Left kidney (tissue), 2 donors: ENCODE measurements around the gene MACROD2. TPM values are rescaled to one million over a fixed set of nuclear protein-coding genes. Genes with fewer than 3 reads are reported as not detected.

Experiments
- DNase-seq: peaks from one replicate; pipeline ENCODE4 v3.0.0-alpha.2; 2013
- polyA plus RNA-seq: library from polyadenylated mRNA; unstranded; fragments of 120-200 nt; gene quantifications from one replicate; pipeline ENCODE4 v1.2.1, GENCODE V29; 2013; ENCODE audit not compliant: insufficient read length

Gene MACROD2
- polyA plus RNA-seq, 1 donor = 17.2 TPM

DNA sequence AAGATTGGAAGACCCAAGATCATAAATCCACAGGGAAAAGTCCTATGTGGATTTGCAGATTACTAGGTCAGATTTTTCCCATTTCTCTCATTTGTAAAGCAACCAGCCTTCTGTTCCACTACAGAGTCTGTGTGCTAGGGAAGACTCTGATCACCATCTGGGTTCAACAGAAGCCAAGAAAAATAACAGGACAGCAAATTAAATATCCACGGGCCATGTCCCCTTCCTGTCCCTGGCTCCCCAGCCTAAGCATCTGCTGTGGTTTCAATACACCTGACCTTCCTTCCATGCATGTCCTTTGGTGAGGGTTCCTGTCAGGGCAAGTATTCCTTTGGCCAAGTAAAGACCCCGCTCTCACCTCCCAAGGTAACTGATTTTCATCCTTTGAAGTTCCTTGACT is 2019.1 kb downstream of the MACROD2 start:
- no peak for DNase-seq

- no peak for DNase-seq
These were observed 2022.3 kb downstream of the MACROD2 start for GRCh38 chr20:16017656-16018055.

DNA sequence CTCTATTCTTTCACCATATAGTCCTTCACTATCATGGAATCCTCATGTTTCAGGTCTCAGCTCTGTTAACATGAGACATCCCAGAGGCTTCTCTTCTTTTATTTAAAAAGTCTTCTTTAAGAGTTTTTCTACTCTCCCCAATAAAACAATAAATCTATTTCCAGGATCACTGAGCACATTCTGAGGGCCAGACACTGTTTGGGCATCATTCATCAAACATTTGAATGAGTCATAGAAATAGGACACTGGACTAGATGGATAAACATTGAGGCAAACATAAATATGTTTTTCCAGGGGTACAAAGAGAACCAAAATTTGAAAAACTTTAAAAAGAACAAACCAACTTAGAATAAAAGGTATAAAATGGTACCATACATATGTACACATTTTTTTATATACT is 2023.6 kb downstream of the MACROD2 start:
- DNase-seq = no peak

GRCh38 chr20:16020971-16021370 is 2025.7 kb downstream of the MACROD2 start:
- no peak for DNase-seq

- no peak for DNase-seq
These were observed 2029.8 kb downstream of the MACROD2 start for GRCh38 chr20:16025084-16025483.

DNA sequence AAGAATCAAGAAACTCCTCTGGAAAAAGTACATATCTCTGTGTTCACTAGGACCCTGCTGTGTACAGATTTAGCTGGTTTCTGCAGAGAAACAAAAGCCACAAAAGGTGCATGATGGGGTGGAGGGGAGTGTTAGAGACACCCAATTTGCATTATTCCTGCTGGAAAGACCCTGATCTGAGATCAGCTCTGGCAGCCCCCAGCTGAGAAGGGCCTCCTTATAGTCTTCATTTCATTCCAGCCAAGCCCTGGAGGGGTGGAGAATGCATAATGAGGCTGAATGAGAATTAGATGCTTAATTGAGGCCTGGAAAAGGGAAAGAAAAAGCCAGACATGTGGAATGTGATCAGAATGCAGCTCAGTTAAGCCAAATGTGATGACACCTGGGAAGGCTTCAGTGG is 2032.4 kb downstream of the MACROD2 start:
- DNase-seq = no peak

- DNase-seq = no peak
These were observed 2033.6 kb downstream of the MACROD2 start for GRCh38 chr20:16028923-16029322.

DNA sequence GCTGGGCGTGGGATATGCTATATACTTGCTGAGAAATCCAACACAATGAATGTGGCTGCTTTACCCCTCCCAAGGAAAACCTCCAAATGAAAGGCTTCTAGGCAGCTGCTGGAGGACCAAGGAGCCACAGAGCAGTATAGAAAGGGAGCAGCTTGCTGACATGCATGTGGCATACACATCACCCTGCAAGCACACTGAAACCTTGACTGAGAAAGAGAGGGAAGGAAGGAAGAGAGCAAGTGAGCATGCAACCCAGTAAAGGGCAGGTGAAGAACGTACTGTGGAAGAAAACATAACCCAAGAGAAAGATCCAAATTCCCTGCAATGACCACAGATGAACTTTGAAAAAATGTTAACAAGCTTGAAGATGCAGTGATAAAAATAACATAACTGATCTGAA is 2034.9 kb downstream of the MACROD2 start:
- no peak for DNase-seq

GRCh38 chr20:16035576-16035975 is 2040.3 kb downstream of the MACROD2 start:
- no peak for DNase-seq

DNA sequence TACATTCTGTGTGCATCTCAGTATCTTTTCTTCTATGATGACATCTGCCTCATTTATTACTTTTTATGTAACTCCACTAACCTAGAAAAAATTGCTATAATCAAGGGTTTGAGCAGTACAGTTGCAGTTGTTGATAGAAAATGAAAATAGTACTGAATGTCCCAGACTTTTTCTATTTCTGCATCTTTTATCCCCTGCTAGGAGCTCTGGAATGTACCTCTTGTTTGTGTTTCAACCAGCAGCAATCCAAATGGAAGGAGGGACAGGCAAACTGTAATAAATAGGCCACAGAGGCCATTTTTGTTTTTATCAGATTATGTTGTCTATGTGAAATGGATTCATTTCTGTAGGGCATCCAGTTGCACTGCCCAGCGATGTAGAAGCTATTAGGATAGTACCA is 2041.0 kb downstream of the MACROD2 start:
- no peak for DNase-seq

- no peak for DNase-seq
These were observed 2045.4 kb downstream of the MACROD2 start for GRCh38 chr20:16040742-16041141.

- DNase-seq = no peak
These were observed 2047.4 kb downstream of the MACROD2 start for GRCh38 chr20:16042731-16043130.

- DNase-seq = no peak
These were observed 2048.6 kb downstream of the MACROD2 start for GRCh38 chr20:16043931-16044330.

- DNase-seq = no peak
These were observed 2053.6 kb downstream of the MACROD2 start for GRCh38 chr20:16048876-16049275.

GRCh38 chr20:16049529-16050093 is 2054.3 kb downstream of the MACROD2 start:
- no peak for DNase-seq

- no peak for DNase-seq
These were observed 2055.1 kb downstream of the MACROD2 start for GRCh38 chr20:16050366-16050765.

DNA sequence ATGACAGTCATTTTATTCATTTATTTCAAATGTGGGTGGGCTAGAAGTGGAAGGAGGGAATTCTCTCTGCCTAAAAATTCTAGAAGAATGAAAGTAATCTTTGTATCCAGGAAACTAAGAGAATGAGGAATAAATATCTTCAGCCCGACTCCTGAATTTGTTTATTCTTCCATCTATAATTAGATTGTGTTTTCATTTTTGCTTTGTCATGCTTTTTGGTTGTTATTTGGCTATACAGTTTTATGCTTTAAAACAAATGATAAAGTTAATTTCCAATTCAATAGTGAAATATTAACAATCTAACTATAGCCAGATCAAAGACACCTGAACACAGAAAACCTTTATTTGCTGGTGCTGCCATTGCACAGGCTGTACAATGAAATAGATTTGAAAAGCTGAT is 2056.7 kb downstream of the MACROD2 start:
- DNase-seq = no peak

- DNase-seq = no peak
These were observed 2057.1 kb downstream of the MACROD2 start for GRCh38 chr20:16052456-16052855.

DNA sequence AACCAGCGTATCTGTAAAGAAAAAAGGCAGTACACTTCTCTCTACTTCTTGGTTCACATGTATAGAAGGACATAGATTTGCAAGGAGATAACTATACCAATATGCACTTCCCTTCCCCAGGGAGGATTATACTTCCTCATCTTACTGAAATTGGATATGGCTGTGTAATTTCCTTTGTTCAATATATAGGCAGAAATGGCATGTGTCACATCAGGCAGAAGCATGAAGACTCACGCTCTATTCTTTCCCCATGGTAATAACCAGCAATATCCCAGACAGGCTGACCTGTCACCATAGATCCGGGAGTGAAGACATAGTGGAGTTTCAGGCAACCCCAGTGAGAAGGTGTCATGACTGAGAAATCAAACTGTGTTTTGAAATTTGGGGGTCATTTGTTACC is 2059.7 kb downstream of the MACROD2 start:
- no peak for DNase-seq

- DNase-seq = no peak
These were observed 2062.3 kb downstream of the MACROD2 start for GRCh38 chr20:16057651-16058050.

DNA sequence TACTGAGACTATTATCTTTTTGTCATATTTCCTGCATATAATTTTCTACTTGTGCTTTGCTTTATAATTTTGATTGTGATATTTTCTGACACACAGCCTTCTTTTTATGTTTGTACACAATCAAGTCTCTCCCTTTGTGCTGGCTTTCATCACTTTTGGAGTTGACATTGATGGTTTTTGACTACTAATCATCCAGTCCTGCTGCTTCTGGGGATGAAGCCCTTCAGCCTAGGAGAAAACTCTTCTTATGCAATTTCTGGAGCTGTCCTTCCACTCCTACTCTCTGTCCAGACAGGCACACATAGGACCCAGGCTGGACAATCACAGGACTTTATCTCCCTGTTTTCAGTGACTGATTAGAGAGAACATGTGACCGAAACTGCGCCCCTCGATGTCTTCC is 2063.0 kb downstream of the MACROD2 start:
- DNase-seq = no peak

DNA sequence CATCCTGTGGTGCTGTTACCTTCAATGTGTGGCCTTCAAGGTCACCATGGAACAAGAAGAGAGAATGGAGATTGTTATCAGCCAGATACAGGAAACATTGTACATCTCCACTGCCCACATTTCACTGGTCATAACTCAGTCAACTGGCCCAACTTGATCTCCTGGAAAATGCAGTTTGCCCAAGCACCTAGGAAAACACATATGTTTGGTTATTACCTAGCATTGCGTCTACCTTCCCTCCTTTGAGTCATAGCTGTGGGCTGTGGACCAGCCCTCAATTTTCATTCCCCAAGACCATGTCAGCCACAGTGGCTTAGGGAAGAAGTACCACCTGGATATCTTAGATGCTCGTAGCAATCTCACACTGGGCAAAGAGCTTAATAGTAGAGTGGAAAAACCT is 2064.5 kb downstream of the MACROD2 start:
- DNase-seq = no peak

DNA sequence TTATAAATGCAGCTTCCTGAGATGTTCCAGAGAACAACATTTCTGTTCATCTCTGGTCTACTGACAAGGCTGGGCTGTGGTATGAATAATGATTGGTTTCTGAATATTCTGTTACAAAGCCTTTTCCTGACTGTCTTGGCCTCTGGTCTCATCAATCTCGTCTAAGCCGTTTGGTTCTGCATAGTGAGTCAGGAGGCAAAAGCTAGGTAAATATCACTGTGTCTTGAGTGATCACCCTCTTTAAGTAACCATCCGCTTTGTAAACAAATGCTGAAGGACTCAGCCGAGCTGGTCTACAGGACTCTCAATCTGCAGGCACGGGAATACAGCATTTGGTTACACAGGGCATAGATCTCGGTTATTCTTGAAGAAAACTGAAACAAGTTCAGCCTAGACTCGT is 2066.0 kb downstream of the MACROD2 start:
- no peak for DNase-seq

- no peak for DNase-seq
These were observed 2067.6 kb downstream of the MACROD2 start for GRCh38 chr20:16062661-16063581.
